HG03039 (cell line): Measurements from ENCODE around the gene MSN.
A peak's percentile ranks its signal among the peaks of the same experiment; 100 is the strongest.
"Not testable (repeated sequence)": the region's sequence is repeated elsewhere in the genome, so short reads cannot be mapped to it uniquely, and the experiment has no call there.

Experiments
- ATAC-seq: cut with Tn5 transposase; IDR thresholded peaks from one replicate; pipeline ENCODE4 v1.9.1; 2021; ENCODE audit warnings: mild to moderate bottlenecking, moderate library complexity; ENCODE audit not compliant: unreplicated experiment

The MSN gene

DNA sequence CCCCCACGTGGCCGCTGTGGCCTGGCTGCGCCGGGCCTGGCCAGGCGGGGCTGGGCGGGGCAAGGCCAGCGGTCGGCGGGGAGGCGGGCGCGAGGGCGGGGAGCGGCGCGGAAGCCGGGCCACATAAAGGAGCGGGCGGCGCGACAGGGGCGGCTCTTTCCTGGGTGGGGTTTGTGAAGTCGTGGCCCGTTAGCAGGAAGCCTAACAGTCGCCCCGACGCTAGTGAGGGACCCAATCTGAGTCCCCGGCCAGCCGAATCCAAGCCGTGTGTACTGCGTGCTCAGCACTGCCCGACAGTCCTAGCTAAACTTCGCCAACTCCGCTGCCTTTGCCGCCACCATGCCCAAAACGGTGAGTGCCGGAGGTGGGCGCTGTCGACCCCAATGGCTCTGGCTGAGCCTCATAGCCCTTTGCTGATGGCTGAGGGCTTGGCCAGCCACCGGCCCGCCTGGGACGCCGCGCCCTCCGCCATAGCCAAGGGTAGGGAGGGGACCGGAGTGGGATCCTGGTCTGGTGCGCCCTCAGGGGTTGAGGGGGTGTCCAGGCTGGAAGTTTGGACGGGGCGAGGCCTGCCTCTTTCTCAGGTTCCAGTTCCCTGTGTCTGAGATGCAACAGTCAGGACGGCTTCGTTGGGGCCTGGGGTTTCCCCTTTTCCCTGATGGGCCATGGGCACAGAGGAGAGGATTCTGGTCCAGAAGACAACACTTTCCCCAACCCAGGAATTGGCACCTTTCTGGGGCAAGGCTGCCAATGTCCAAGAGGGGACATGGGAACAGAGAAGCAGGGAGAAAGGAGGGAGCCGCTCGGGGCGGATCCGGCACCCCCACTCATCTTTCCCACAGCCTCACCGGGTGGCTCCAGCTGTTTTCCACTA lies at the start of gene MSN:
Gene MSN, plus strand, starts transcription at position 152 of the 874 bp plus-strand sequence. Its CDS starts 188 bp downstream, at position 340.
- ATAC-seq: peak; percentile 80

GRCh38 chrX:65620096-65620705 lies 47.3 kb upstream of the MSN start:
- ATAC-seq: not testable (repeated sequence)

DNA sequence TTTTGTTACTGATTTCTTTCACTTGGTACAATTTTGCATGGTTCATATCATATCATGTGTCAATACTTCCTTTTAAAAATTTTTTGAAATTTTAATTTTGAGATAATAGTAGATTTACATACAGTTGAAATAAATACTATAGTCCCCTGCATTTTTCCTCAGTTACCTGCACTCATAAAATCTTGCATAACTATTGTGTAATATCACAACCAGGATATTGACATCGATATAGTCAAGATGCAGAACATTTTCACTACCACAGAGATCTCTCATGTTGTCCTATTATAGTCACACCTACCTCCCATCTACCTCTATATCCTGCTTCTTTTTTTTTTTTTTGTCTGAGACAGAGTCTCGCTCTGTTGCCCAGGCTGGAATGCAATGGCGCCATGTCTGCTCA lies 36.7 kb upstream of the MSN start:
- no peak for ATAC-seq

GRCh38 chrX:65633826-65634225 lies 33.6 kb upstream of the MSN start:
- no peak for ATAC-seq

GRCh38 chrX:65634732-65635131 lies 32.7 kb upstream of the MSN start:
- no peak for ATAC-seq

DNA sequence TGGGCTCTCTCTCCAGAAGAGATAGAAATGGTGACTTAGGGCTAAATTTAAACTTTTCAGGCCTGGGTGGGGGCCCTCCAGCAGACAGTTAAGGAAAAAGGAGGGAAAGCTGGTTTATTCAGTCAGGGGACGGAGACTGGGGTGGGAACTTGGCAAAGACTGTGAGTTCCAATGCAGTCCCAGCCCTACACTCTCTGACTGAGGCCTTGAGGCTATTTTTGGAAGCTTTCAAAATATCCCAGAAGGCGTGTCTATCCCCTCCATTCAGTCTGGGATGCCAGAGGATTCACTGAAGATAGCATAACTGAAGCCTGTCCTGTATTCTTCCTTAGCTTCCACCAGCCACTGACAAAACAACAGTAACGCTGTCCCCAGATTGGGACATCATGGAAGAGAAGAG lies 32.1 kb upstream of the MSN start:
- ATAC-seq: no peak

DNA sequence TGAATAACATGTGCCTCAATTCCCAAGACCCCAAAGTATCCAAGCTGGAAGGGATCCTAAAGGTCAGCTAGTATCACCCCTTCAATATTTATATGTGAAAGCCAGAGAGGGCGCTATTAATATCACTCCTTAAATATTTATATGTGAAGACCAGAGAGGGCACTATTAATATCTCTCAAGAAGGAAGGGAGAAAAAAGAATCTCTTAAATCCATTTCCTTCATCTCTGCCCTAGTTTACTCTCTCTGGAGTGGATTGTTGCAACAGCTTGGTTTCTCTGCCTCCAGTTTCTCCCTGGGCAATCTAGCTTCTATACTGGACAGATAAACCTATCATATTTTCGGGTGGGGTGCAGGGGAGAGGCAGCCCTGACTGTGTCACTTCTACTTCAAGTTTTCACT lies 31.6 kb upstream of the MSN start:
- ATAC-seq: no peak

DNA sequence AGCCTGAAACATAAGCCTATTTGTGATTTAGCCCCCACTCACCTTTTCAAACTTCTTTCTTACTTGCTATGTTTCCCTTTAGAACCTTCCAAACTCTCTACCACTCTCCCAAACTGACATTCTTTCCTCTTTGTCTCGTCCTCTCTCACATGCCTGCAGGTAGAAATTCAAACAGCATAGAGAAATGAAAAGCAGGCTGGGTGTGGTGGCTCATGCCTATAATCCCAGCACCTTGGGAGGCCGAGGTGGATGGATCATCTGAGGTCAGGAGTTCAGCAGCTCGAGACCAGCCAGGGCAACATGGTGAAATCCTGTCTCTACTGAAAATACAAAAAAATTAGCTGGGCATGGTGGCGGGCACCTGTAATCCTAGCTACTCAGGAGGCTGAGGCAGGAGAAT lies 31.2 kb upstream of the MSN start:
- not testable (repeated sequence) for ATAC-seq

- no peak for ATAC-seq
Measured at GRCh38 chrX:65637335-65637734, 30.1 kb upstream of the MSN start.

DNA sequence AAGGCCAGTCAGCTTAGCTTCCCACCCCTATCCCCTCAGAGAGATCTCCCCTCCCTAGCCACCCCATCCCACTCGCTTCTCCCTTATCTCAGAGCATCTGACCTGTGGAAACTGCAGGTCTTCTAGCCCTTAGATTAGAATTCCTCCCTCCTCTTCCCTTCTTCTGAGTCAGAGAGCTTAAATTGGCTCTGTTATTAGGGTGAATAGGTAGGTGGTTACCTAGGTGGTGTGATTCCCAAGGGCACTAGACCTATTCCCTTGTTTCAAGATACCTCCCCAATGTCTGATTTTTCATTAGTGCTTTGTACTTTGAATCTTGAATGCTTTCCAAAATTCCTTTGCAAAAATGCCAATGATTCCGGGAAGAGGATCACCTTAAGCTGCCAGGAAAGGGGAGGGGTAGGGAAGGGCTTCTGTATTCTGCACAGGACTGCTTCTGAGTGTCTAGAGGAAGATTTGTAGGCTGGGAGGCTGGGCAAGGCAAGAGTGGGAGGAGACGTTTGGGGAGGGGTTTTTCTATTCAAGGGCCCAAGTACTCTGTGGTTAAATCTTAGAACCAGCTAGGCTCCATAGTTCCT lies 24.5 kb upstream of the MSN start:
- no peak for ATAC-seq

- ATAC-seq: no peak
Measured at GRCh38 chrX:65643531-65644052, 23.9 kb upstream of the MSN start.

GRCh38 chrX:65644621-65645289 lies 22.7 kb upstream of the MSN start:
- ATAC-seq: no peak

DNA sequence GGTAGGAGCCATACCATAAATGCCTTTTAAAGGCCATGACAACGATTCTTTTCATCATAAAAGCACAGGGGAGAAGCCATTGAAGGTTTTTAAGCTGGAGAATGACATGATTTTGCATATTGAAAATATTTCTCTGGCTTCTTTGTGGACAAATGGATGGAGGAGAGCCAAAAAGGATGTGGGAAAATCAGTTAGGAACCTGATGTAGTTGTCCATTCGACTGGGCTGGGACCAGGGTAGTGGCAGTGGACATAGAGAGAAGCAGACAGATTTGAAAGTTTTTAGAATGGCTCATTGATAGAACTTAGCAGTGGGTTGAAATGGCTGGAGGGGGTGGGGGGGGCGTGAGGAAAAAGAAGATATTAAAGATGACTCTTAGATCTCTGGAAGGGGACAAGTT lies 19.7 kb upstream of the MSN start:
- ATAC-seq: no peak

DNA sequence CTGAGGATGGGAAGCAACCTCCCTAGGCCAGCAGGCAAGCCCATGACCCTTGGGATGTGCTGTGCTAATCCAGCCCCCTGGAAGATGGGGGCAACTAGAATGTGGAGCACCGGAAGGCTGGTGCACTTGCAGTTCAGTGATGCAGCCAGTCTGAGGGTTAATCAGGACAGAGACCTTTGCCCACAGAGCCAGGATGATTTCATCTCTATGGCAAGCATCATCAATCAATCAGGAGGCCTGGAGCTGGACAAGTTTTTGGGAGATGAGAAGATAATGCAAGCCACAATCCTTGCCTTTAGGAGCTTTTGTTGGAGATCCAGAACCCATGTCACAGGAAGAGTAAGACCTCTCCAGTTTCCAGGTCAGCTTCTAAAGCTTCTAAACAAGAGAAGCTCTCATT lies 15.4 kb upstream of the MSN start:
- no peak for ATAC-seq

DNA sequence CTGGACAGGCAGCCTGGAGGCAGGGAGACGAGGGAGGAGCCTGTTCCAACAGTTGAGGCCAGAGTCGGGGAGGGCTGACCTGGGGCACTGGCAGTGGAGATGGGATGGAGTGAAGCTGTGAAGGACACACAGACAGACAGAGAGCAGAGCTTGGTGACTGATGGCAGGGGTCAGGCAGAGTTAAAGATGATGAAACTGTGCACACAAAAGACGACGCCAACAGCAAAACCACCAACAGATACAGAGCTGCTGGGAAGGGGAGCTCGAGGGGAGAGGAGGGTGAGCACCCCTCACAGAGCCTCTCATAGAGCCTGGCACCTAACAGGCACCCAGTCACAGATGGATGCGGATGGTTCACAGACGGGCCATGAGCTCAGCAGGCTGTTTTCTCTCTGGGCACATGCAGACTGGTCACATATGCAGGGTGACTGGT lies 10.4 kb upstream of the MSN start:
- not testable (repeated sequence) for ATAC-seq

DNA sequence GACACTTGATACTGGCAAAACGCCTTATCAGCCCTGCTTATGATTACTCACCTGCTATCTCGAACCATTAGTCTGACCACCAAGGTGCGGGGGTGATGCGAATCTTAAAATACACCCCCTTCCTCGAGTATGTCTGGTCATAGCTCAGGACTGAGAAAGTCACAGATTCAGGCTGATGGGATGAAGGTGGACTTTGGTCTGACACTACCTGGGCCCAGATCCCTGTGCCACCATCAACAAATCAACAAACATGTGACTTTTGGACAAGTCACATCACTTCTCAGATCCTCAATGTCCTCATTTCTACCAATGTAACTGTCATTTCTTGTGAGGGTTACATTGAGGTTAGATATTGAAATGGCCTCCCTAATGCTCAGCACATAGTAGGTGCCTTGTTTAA lies 9.8 kb upstream of the MSN start:
- ATAC-seq: no peak

DNA sequence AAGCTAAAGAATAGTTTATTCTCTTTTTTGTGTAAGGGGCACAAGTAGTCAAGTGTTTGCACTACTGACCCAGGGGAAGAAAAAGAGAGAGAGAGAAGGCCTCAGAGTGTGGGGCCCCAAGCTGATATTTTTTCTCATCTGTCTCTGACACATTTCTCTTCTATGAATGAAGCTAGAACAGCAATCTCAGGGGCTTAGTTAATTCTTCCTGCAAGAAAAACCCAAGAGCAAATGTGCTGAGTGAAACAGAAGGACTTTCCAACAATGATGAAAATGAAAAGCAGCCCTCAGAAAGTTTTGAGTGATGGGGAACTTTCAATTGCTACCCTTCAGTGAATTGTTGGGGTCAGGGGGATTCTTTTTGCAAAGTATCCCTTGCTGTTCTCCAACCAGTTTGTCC lies 9.2 kb upstream of the MSN start:
- no peak for ATAC-seq

DNA sequence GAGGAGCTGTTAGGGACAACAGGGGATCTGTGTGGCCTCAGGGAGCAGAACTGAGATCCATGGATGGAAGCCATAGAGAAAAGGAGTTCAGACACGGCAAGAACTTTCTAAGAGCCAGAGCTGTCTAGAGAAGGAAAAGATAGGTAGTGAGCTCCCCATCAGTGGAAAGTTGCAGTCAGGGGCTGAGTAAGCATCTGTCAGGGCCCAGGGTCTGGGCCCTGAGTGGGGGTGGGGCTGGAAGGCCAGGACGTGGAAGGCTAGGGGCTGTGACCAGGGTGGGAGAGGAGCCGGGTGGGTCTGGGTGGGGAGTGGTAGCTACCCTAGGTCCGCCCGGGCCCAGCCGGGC lies 324 bp upstream of the MSN start:
- no peak for ATAC-seq

DNA sequence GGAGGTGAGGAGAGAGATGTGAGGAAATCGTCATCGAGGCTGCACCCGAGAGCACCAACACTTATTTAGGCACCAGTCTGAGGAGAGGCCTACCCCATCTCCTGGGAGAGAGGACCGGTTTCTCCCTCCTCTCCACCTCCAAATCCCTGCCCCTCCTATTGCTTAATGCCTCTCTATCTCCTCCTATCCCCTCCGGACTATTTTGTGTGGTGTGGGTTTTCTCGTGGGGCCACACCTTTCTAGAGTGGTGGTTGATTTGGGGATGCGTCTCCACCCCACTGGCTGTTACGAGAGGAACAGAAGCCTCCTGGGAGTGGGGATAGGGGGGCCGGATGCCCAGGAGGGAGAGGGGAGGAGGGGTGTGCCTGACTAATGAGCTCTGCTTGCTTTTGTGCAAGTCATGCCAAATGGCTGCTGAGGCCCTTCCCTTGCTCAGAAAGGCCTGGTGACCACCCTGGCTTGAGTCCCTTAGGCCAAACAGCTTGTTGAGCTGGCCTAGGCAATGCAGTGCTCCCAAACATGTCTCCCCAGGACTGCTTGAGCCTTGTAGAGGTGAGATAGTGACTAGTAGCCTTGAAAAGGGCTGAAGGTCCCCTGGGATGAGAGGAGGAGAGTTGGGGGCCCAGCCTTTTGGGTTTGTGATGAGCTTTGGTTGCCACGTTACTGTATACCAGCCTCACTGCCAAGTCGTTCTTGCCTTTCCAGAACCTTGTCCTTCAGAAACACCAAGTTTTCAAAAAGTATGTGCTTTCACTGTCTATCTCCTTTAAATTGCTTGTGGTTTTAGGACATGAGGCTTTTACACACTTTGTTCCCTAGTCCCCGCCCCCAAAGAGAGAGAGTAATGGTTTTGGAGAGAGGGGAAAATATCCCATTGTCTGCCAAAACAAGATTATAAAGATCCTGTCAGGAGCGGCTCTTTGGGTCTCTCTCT lies 1.2 kb downstream of the MSN start:
- ATAC-seq: no peak

- no peak for ATAC-seq
Measured at GRCh38 chrX:65671286-65671685, 3.8 kb downstream of the MSN start.
